GM19193 (cell line): Measurements from ENCODE around the gene MYBBP1A.

Experiments
- POLR2A ChIP-seq: IDR thresholded peaks from 4 replicates; pipeline ENCODE4 v1.6.1; 2011; ENCODE audit not compliant: insufficient read depth, insufficient read length; ENCODE audit errors: extremely low read depth

The MYBBP1A gene

DNA sequence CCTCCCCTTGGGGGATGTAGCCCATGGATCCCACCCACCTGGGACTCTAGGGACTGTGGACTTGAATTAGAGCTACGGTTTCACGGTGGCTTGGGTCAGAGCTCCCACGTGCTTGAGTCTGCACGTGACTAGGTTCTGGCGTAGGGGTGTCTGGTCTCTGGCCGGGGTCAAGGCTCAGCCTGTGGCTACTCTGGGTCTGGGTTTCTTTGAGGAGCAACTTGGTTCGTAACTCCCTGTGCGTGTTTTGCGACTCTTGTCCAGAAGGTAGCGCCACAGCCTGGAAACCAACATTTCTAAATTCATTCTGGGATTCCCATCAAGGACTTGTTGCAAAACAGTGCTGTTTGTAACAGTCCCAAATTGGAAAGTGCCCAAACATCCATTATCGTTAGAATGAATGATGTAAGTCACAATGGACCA is 5.7 kb upstream of the MYBBP1A start:
- TF ChIP-seq POLR2A, result no peak

GRCh38 chr17:4560421-4560820 is 5.2 kb upstream of the MYBBP1A start, which contains the start of gene GGT6:
Gene GGT6 (minus strand): TSS chr17:4560577. CDS start chr17:4560521, 56 bp downstream.
- no peak for TF ChIP-seq POLR2A

- no peak for TF ChIP-seq POLR2A
Observed at GRCh38 chr17:4559966-4560365, 4.8 kb upstream of the MYBBP1A start.

DNA sequence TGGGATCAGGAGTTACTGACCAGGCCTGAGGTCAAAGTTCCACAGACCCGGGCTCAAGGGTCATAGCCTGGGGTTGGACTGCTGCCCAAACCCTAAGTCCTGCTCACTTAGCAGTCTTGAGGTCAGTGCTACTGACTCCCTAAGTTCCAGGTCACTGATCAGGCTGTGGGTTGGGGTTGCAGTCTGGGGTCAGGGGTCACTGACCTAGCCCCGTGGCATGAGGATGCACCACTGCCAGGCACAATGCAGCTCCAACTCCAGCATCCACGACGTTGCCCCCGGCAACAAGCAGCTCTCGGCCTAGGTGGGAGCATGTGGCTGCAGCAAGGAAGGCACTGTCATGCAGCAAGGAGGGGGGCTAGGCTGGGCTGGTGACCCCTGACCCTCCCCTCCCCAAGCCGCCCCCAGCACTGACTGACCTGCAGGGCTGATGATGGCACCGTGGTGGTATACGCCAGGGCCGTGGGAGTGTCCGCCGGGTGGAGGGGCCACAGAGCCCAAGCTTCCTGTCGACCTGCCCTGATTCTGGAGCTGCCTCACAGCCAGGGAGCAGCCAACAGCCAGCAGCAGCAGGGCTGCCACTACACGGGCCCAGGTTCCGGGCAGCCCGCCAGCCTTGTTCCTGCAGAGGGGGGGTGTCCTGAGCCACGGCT is 4.1 kb upstream of the MYBBP1A start:
- no peak for TF ChIP-seq POLR2A

DNA sequence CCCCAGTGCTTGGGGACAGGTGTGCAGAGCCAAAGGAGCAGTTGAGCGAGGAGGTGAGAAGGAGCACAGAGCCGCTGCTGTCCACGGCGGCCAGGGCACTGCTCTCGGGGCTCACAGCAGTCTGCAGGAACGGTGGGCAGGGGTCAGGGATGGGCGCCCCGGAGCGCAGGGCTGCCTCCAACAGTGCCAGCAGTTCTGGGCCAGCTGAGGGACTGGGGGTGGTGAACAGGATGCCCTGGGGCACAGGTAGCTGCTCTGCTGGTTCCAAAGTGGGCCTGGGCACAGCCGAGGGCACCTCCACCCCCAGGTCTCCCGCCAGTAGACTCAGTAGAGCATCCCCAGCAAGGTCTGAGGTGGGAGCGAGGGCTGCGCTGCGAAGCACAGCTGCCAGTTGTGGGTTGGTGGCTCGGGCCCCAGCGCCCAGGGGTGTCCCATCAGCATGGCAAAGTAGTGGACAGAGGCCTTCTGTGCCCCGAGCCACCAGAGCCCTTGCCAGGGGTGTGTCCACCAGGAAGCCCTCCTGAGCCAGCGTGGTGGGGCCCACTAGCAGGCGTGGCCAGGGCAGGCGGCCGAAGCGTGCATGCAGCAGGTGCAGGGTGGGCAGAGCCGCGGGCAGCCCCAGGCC is 3.3 kb upstream of the MYBBP1A start:
- no peak for TF ChIP-seq POLR2A

- no peak for TF ChIP-seq POLR2A
Observed at GRCh38 chr17:4557626-4558346, 2.6 kb upstream of the MYBBP1A start.

DNA sequence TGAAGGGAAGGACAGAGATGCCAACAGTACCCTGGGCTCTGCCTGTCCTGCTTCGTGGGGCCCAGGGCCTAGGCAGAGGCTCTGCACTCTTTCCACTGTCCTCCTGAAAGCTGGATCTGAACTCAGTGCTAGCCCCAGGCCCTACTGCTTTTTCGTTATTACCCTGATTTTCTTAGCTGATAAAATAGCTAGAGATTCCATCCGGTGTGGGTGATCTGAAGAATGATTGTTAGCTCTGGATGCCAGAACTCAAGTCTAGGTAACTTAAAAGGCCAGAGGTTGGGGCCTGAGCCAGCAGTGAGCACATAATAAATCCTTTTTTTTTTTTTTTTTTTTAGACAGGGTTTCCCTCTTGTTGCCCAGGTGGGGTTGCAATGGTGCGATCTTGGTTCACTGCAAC is 1.8 kb upstream of the MYBBP1A start:
- no peak for TF ChIP-seq POLR2A

DNA sequence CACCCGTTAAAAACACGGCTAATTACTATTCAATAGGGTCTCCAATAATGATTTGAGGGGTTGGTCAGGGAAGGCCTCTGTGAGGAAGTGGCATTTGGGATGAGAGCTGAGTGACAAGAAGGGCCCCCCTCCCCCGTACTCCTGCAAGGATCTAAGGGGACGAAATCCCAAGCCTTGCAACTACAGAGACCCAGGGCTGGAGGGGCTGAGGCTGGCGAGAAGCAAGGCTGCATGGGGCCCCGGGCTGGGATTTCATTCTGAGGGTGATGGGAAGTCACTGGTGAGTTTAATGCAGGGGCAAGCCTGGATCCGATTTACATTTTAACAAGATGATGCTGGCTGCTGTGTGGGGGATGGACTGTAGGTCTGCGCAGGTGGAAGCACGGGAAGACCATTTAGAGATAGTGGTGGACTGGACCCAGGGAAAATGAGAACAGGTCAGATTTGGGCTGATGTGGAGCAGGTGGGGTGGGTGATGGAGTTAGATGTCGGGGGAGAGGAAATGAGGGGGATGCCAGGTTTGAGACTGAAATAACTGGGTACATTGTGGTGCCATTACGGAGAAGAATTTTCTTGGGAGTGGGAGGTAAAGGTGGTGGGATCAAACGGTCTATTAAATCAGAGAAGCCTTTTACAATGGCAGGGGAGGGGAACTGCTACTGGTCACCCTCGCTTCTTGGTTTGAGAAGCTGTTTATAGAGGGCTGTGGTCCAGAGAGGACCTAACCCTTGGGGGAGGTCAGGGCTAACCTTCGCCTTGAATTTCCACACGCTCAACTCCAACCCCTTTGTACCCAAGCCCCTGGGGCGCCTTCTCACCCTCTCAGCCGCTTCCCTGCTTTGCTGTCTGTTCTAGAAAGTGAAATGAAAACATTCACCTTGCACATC is 932 bp upstream of the MYBBP1A start:
- TF ChIP-seq POLR2A, result no peak

- TF ChIP-seq POLR2A, result no peak
Observed at GRCh38 chr17:4554441-4554996, 665 bp downstream of the MYBBP1A start.

DNA sequence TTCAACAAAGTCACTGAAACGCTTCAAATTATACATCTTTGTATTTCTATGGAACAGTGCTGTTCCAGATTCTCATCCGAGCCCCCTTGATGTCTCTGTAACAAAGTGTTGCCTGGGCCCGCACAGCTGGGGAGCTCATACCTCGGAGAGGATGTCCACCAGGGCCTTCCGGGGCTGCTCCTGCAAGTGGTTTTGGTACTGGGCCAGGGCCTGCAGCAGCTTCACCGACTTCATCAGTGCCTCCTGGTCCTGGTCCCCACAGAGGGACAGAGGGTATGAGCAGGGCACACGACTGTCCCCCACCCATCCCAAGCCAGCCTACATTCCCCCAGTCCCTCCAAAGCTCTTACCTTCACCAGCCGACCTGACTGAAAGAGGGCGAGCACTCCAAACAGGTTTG is 1.5 kb downstream of the MYBBP1A start:
- no peak for TF ChIP-seq POLR2A

DNA sequence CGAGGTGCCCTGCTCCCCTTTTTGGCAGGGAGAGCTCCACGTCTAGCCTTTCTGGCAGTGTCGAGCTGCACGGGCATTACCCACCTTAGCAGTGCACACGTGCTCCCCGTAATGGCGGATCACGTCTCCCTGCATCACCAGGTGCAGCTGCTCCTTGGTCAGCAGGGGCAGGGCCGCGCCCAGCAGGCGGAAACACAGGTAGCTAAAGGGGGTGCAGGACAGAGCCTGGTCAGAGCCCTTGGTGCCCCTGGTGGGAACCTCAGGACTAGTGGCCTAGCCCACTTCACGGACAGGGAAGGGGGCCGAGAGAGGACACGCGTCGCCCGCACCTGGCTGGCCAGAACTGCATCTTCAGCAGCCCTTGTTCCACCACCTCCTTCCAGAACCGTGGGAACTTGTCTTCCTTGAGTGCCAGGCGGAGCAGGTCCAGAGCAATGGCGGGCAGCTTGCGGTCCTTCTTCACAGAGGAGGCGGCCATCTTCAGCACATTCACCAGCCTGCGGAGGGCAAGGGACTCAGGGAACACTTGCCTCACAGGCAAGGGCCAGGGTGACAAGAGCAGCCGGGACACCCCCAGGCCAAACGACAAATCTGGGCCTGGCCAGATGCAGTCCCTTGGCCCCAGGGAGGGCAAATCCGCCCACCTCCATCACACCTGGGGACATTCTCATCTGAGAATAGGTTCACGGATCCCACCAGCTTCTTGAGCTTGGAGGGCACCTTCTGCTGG is 3.2 kb downstream of the MYBBP1A start:
- no peak for TF ChIP-seq POLR2A

DNA sequence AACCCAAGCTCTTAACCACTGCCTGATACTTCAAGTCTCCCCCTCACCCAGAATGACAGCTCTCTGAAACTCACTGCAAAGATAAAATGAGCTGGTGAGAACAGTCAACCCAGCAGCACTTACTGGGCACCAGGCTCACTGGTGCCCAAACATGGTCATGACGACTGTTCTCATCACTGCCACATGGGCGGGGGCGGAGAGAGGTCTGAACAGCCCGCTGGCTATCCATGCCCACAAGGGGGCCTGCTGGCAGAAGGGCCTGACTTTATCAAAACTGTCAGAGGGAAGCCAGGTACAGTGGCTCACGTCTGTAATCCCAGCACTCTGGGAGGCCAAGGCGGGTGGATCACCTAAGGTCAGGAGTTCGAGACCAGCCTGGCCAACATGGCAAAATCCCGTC is 4.0 kb downstream of the MYBBP1A start:
- no peak for TF ChIP-seq POLR2A

GRCh38 chr17:4550534-4551039 is 4.6 kb downstream of the MYBBP1A start:
- no peak for TF ChIP-seq POLR2A
